WTC11 (cell line): ENCODE measurements around the gene OBI1.

ENCODE experiments used
- CREB1 ChIP-seq: sonication (generic); formaldehyde crosslinking; IDR thresholded peaks from 2 replicates; pipeline ENCODE4 v1.8.0; 2023; ENCODE audit warnings: mild to moderate bottlenecking, missing genetic modification reagents
- CREM ChIP-seq: sonication (generic); formaldehyde crosslinking; IDR thresholded peaks from 2 replicates; pipeline ENCODE4 v1.8.1; 2022; ENCODE audit warnings: mild to moderate bottlenecking, missing genetic modification reagents, moderate library complexity
- ELF4 ChIP-seq: sonication (generic); formaldehyde crosslinking; IDR thresholded peaks from 2 replicates; pipeline ENCODE4 v1.8.1; 2022; ENCODE audit warnings: low read depth, mild to moderate bottlenecking, moderate library complexity, missing genetic modification reagents
- NFATC4 ChIP-seq: fragments of 250-450 bp; sonication (Bioruptor Pico); IDR thresholded peaks from 2 replicates; pipeline ENCODE4 v1.9.0; 2021; ENCODE audit warnings: mild to moderate bottlenecking
- TEAD4 ChIP-seq: sonication (generic); formaldehyde crosslinking; IDR thresholded peaks from 2 replicates; pipeline ENCODE4 v1.8.0; 2022; ENCODE audit warnings: mild to moderate bottlenecking, missing genetic modification reagents
- ZNF317 ChIP-seq: sonication (generic); formaldehyde crosslinking; IDR thresholded peaks from 2 replicates; pipeline ENCODE4 v1.8.1; 2023; ENCODE audit warnings: low read depth, mild to moderate bottlenecking, moderate library complexity, missing genetic modification reagents, borderline replicate concordance
- TF ChIP-seq, protein P1 (sequence below): fragments of 200-600 bp; IDR thresholded peaks from 2 replicates; pipeline ENCODE4 v1.8.0; 2022; ENCODE audit warnings: antibody characterized with exemption
- TF ChIP-seq, protein P2 (sequence below): sonication (generic); formaldehyde crosslinking; IDR thresholded peaks from 2 replicates; pipeline ENCODE4 v1.8.0; 2023; ENCODE audit warnings: missing genetic modification reagents, mild to moderate bottlenecking, borderline replicate concordance

DNA sequence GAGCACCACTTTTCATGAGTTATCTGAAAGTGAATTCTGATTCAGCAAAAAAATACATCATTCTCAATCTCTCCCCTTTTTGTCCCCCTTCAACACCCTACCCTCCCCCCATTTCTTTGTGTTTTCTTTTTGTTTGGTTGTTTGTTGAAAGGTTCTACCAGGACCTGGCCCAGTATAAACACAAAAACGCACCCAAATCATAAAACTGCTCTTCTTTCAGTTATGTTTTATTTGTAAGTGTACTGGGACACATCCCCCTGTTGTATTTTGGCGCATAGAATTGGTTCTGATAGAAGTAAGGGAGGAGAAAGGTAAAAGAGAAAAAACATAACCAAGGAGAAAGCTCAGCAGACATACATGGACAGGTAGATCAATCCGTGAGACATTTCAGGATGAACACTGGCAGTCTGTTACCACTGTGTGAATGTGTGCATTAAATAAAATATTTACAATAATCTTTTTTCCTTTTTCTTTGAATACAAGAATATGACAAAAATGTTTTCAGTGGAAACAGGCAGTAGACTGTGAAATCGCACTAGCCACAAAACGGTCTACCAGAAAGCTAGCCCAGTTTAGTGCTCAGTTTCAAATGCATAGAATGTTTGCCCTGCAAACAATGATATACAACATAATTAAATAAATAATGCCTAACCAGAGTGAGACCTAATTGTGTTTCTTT, 59.9 kb downstream of the OBI1 start:
- TF ChIP-seq NFATC4 (CRISPR knock-in tag), result no peak
- TF ChIP-seq, protein P1, sequence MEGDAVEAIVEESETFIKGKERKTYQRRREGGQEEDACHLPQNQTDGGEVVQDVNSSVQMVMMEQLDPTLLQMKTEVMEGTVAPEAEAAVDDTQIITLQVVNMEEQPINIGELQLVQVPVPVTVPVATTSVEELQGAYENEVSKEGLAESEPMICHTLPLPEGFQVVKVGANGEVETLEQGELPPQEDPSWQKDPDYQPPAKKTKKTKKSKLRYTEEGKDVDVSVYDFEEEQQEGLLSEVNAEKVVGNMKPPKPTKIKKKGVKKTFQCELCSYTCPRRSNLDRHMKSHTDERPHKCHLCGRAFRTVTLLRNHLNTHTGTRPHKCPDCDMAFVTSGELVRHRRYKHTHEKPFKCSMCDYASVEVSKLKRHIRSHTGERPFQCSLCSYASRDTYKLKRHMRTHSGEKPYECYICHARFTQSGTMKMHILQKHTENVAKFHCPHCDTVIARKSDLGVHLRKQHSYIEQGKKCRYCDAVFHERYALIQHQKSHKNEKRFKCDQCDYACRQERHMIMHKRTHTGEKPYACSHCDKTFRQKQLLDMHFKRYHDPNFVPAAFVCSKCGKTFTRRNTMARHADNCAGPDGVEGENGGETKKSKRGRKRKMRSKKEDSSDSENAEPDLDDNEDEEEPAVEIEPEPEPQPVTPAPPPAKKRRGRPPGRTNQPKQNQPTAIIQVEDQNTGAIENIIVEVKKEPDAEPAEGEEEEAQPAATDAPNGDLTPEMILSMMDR, result no peak
- no peak for TF ChIP-seq ELF4 (CRISPR knock-in tag)
- TF ChIP-seq, protein P2, sequence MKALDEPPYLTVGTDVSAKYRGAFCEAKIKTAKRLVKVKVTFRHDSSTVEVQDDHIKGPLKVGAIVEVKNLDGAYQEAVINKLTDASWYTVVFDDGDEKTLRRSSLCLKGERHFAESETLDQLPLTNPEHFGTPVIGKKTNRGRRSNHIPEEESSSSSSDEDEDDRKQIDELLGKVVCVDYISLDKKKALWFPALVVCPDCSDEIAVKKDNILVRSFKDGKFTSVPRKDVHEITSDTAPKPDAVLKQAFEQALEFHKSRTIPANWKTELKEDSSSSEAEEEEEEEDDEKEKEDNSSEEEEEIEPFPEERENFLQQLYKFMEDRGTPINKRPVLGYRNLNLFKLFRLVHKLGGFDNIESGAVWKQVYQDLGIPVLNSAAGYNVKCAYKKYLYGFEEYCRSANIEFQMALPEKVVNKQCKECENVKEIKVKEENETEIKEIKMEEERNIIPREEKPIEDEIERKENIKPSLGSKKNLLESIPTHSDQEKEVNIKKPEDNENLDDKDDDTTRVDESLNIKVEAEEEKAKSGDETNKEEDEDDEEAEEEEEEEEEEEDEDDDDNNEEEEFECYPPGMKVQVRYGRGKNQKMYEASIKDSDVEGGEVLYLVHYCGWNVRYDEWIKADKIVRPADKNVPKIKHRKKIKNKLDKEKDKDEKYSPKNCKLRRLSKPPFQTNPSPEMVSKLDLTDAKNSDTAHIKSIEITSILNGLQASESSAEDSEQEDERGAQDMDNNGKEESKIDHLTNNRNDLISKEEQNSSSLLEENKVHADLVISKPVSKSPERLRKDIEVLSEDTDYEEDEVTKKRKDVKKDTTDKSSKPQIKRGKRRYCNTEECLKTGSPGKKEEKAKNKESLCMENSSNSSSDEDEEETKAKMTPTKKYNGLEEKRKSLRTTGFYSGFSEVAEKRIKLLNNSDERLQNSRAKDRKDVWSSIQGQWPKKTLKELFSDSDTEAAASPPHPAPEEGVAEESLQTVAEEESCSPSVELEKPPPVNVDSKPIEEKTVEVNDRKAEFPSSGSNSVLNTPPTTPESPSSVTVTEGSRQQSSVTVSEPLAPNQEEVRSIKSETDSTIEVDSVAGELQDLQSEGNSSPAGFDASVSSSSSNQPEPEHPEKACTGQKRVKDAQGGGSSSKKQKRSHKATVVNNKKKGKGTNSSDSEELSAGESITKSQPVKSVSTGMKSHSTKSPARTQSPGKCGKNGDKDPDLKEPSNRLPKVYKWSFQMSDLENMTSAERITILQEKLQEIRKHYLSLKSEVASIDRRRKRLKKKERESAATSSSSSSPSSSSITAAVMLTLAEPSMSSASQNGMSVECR (CRISPR knock-in tag), result no peak
- no peak for TF ChIP-seq CREB1 (CRISPR knock-in tag)
- no peak for TF ChIP-seq ZNF317 (CRISPR knock-in tag)
- no peak for TF ChIP-seq CREM (CRISPR knock-in tag)
- TF ChIP-seq TEAD4 (CRISPR knock-in tag), result no peak
